Breast epithelium (tissue), 3 donors: ENCODE data around the gene TNFAIP8.

Experiments
- CTCF ChIP-seq, 3 donors: fragments of 450-650 bp; IDR thresholded peaks; one replicate each; pipeline ENCODE4 v1.5.1; 2016 to 2017; ENCODE audit warnings: antibody characterized with exemption in 3 of 3, mild to moderate bottlenecking in 3 of 3, moderate library complexity in 3 of 3
- POLR2A ChIP-seq: fragments of 450-650 bp; IDR thresholded peaks from one replicate; pipeline ENCODE4 v1.6.1; 2016; ENCODE audit warnings: antibody characterized with exemption, mild to moderate bottlenecking, moderate library complexity
- POLR2AphosphoS5 ChIP-seq, 3 donors: sonication (generic); formaldehyde crosslinking; IDR thresholded peaks; one replicate each; pipeline ENCODE4 v1.6.1; 2017; ENCODE audit warnings: antibody characterized with exemption in 3 of 3

- TF ChIP-seq CTCF (IDR thresholded peaks at IDR 0.05) (no peak), POLR2A (no peak), POLR2AphosphoS5 (IDR thresholded peaks at IDR 0.05) (no peak)
Observed at GRCh38 chr5:119417891-119418605, 62.2 kb downstream of the TNFAIP8 start.
